ENCODE measurements around the gene SMIM33. TPM values are rescaled to one million over a fixed set of nuclear protein-coding genes. Genes with fewer than 3 reads are reported as not detected.
A peak's percentile ranks its signal among the peaks of the same experiment; 100 is the strongest.
"Not testable (repeated sequence)": the region's sequence is repeated elsewhere in the genome, so short reads cannot be mapped to it uniquely, and the experiment has no call there.

Gene SMIM33
- total RNA-seq, 1 donor from 2014 or later = not detected

- no peak overlapping the region for H3K27ac ChIP-seq
- ATAC-seq = no peak
Observed at GRCh38 chr5:139494832-139495231, 24.0 kb downstream of the SMIM33 start.

GRCh38 chr5:139495638-139496435 lies 25.0 kb downstream of the SMIM33 start:
- no peaks in the 10 kb centered on the region for H3K9me3 ChIP-seq
- DNase-seq (no peak), ATAC-seq (peak in 1 of 2 donors; percentile 38)
- H3K4me3 ChIP-seq = no peak overlapping the region
- H3K4me1 ChIP-seq = peaks cover 27% of the 10 kb centered on the region
- no peaks in the 10 kb centered on the region for H3K27me3 ChIP-seq (ENCODE audit: low read depth)
- intact Hi-C loops (cut with DNase I) = no loop called here
- no peaks in the 10 kb centered on the region for H3K36me3 ChIP-seq
- H3K27ac ChIP-seq = peak overlapping the region; percentile 28
- TF ChIP-seq CTCF (IDR thresholded peaks at IDR 0.05) = no peak

More at GRCh38 chr5:139494832-139495231, 24.0 kb downstream of the SMIM33 start:
- Histone ChIP-seq H3K9me3 (no peaks in the 10 kb centered on the region), H3K36me3 (no peaks in the 10 kb centered on the region), H3K27me3 (ENCODE audit: low read depth) (no peaks in the 10 kb centered on the region), H3K4me3 (no peak overlapping the region), H3K4me1 (peaks cover 27% of the 10 kb centered on the region)
- no peak for TF ChIP-seq CTCF (IDR thresholded peaks at IDR 0.05)
- DNase-seq = no peak
- intact Hi-C loops (cut with DNase I) = no loop called here

- Histone ChIP-seq H3K27ac (no peak overlapping the region), H3K4me1 (no peaks in the 10 kb centered on the region), H3K27me3 (ENCODE audit: low read depth) (no peaks in the 10 kb centered on the region), H3K36me3 (no peaks in the 10 kb centered on the region), H3K4me3 (no peak overlapping the region), H3K9me3 (no peaks in the 10 kb centered on the region)
- no peak for TF ChIP-seq CTCF (IDR thresholded peaks at IDR 0.05)
- no peak for DNase-seq
- intact Hi-C loops (cut with DNase I) = no loop called here
- ATAC-seq = no peak
Observed at GRCh38 chr5:139501381-139501780, 30.6 kb downstream of the SMIM33 start.

GRCh38 chr5:139503036-139503817 lies 32.4 kb downstream of the SMIM33 start:
- ATAC-seq; H3K4me1 ChIP-seq; DNase-seq; H3K27ac ChIP-seq; H3K4me3 ChIP-seq; intact Hi-C loops (cut with DNase I); H3K9me3 ChIP-seq; H3K27me3 ChIP-seq (ENCODE audit: low read depth); H3K36me3 ChIP-seq: not testable (repeated sequence)

- H3K4me1 ChIP-seq; ATAC-seq; H3K27me3 ChIP-seq (ENCODE audit: low read depth): not testable (repeated sequence)
Observed at GRCh38 chr5:139503879-139504278, 33.1 kb downstream of the SMIM33 start.

GRCh38 chr5:139504722-139505121 lies 33.9 kb downstream of the SMIM33 start:
- DNase-seq; H3K36me3 ChIP-seq; H3K9me3 ChIP-seq; H3K27ac ChIP-seq; ATAC-seq; H3K4me1 ChIP-seq; H3K4me3 ChIP-seq; H3K27me3 ChIP-seq (ENCODE audit: low read depth); intact Hi-C loops (cut with DNase I): not testable (repeated sequence)

More at GRCh38 chr5:139503879-139504278, 33.1 kb downstream of the SMIM33 start:
- H3K9me3 ChIP-seq; intact Hi-C loops (cut with DNase I); H3K36me3 ChIP-seq; DNase-seq; H3K4me3 ChIP-seq; H3K27ac ChIP-seq: not testable (repeated sequence)
